ENCODE results near the gene LIPM.

LIPM gene

DNA sequence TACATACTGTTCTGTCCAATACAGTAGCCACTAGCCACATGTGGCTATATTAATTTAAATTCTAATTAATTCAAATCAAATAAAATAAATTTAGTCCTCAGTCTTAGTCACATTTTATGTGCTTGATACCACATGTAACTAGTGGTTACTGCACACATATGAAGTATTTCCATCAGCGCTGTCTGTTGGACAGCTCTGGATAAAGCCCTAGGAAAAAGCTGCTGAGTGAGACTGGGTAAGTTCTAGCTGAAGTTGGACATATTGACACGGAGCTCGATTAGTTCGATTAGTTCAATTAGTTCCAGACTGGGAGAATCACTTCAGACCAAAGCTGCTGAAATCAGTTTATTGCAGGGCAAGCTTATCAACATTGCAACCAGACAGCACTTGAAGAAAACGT, 15.1 kb upstream of the LIPM start:
- no peak for TF ChIP-seq ZNF274 (IDR thresholded peaks at IDR 0.05; ENCODE audit: low read depth, low read length)
- H3K4me3 ChIP-seq (ENCODE audit: low read length) = no peak overlapping the region

GRCh38 chr10:88788924-88789323, 13.6 kb upstream of the LIPM start:
- TF ChIP-seq ZNF274 (IDR thresholded peaks at IDR 0.05; ENCODE audit: low read depth, low read length) = no peak
- no peak overlapping the region for H3K4me3 ChIP-seq (ENCODE audit: low read length)

DNA sequence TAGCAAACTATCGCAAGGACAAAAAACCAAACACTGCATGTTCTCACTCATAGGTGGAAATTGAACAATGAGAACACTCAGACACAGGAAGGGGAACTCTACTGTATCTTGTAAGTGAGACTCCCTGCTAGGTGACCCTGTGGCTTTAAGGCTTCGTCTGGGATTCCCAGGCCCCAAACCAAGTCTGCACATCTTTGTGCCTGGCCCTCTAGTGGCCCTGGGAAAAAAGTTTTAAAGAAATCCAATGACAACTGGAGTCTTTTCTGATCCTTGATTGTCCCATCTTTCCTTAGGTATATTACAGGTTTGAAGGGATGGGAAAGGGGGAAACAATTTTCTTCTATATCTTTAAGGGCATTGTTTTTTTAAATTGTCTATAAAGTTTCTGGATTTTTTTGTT, 10.6 kb upstream of the LIPM start:
- no peak for TF ChIP-seq ZNF274 (IDR thresholded peaks at IDR 0.05; ENCODE audit: low read depth, low read length)
- H3K4me3 ChIP-seq (ENCODE audit: low read length) = no peak overlapping the region

GRCh38 chr10:88792661-88793060, 9.9 kb upstream of the LIPM start:
- TF ChIP-seq ZNF274 (IDR thresholded peaks at IDR 0.05; ENCODE audit: low read depth, low read length) = no peak
- no peak overlapping the region for H3K4me3 ChIP-seq (ENCODE audit: low read length)

- no peak for TF ChIP-seq ZNF274 (IDR thresholded peaks at IDR 0.05; ENCODE audit: low read depth, low read length)
- H3K4me3 ChIP-seq (ENCODE audit: low read length) = no peak overlapping the region
These were observed 8.7 kb upstream of the LIPM start for GRCh38 chr10:88793712-88794299.

- TF ChIP-seq ZNF274 (IDR thresholded peaks at IDR 0.05; ENCODE audit: low read depth, low read length) = no peak
- no peak overlapping the region for H3K4me3 ChIP-seq (ENCODE audit: low read length)
These were observed 7.8 kb upstream of the LIPM start for GRCh38 chr10:88794731-88795130.

GRCh38 chr10:88800152-88801125, 2.1 kb upstream of the LIPM start:
- no peak for TF ChIP-seq ZNF274 (IDR thresholded peaks at IDR 0.05; ENCODE audit: low read depth, low read length)
- no peak overlapping the region for H3K4me3 ChIP-seq (ENCODE audit: low read length)

DNA sequence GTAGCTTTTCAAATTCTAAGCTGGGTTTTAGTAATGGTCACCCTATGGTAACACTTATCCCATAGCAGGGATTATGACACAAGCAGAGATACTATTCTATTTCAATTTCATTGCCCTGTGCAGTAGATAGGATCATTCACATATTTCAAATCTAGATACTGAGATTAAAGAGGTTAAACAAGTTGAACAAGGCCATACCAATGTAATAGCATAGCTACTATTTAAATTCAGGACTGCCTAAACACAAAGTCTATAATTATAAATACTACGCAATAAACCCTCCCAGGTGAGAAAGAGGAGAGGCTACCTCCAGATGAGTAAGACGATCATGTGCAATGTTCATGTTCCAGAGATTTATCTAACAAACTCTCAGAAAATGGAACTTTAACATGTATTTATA, 1.1 kb downstream of the LIPM start:
- no peak for TF ChIP-seq ZNF274 (IDR thresholded peaks at IDR 0.05; ENCODE audit: low read depth, low read length)
- H3K4me3 ChIP-seq (ENCODE audit: low read length) = no peak overlapping the region

DNA sequence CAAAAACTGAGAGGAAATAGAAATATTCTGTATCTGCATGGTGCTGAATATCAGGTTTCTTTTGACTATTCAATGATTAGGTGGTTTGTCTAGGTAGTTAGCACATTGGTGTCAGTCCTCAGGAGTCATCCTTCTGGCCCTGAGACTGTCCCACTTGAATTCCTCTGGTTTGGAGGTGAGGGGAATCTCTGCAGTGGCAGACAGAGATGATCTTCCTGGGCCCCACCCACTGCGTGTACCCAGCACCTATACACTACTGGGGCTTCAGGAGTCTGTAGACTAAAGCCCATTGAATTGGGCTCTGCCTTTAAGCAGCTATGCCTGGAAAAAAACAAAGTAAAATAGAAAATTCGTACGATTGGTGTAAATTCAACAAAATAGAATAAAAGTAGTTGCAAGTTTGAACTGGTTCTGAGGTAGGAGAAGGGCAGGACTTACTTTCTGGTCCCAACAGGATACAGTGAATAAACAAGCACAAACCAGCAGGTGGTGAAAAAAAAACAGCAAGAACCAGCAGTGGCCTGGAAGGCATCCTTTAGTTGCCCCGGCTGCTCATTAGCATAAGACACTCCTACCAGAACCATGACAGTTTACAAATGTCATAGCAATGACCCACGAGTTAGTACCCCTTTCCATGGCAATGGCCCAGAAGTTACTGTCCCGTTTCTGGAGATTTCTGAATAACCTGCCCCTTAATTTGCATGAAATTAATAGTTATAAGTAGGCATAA, 1.7 kb downstream of the LIPM start:
- H3K4me3 ChIP-seq (ENCODE audit: low read length) = no peak overlapping the region
- TF ChIP-seq ZNF274 (IDR thresholded peaks at IDR 0.05; ENCODE audit: low read depth, low read length) = no peak

- TF ChIP-seq ZNF274 (IDR thresholded peaks at IDR 0.05; ENCODE audit: low read depth, low read length) = no peak
- H3K4me3 ChIP-seq (ENCODE audit: low read length) = no peak overlapping the region
These were observed 2.8 kb downstream of the LIPM start for GRCh38 chr10:88805361-88805760.

DNA sequence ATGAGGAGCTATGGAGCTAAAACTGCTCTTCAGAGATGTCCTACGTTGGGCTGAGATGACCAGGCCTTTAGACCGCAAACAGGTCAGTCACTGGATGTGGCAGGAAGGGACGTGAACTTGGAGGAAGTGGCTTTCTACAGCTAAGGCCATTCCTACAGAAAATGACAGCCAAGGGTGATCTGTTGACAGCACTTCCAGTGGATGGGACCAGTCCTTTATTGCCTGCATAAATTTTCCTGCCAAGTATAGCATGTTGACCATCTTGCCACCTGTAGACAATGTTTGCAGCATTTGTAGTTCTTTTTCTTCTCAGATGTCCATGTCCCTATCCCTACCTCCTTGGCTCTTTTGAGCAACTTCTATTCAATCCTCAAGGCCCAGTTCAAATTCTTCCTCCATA, 3.4 kb downstream of the LIPM start:
- no peak overlapping the region for H3K4me3 ChIP-seq (ENCODE audit: low read length)
- no peak for TF ChIP-seq ZNF274 (IDR thresholded peaks at IDR 0.05; ENCODE audit: low read depth, low read length)

GRCh38 chr10:88809621-88810020, 7.1 kb downstream of the LIPM start:
- H3K4me3 ChIP-seq (ENCODE audit: low read length) = no peak overlapping the region
- no peak for TF ChIP-seq ZNF274 (IDR thresholded peaks at IDR 0.05; ENCODE audit: low read depth, low read length)

GRCh38 chr10:88810196-88810961, 7.8 kb downstream of the LIPM start:
- H3K4me3 ChIP-seq (ENCODE audit: low read length) = no peak overlapping the region
- TF ChIP-seq ZNF274 (IDR thresholded peaks at IDR 0.05; ENCODE audit: low read depth, low read length) = no peak

DNA sequence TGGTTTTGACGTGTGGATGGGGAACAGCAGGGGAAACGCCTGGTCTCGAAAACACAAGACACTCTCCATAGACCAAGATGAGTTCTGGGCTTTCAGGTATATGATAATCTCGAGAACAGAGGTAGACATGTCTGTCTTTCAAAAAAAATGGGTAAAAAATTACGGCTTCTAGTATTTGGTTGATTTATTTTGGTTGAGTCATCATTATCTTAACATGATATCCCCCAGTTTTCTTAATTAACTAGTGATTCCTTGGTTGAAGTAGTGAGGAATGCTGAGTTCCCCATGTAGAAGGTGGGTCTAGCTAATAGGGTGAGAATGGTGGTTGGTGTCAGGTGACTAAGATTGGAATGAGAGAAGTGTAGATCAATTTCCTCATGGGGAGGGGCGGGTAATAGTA, 10.7 kb downstream of the LIPM start:
- no peak overlapping the region for H3K4me3 ChIP-seq (ENCODE audit: low read length)
- TF ChIP-seq ZNF274 (IDR thresholded peaks at IDR 0.05; ENCODE audit: low read depth, low read length) = no peak
